Karpas-422 (cell line): ENCODE data around the gene CEBPE. TPM values are rescaled to one million over a fixed set of nuclear protein-coding genes. Genes with fewer than 3 reads are reported as not detected.

Experiments used
- DNase-seq: peaks from one replicate; pipeline ENCODE4 v3.0.0-alpha.2; 2015
- H2AFZ ChIP-seq: fragments of 200-600 bp; sonication (generic); 2 replicates; pipeline ENCODE4 v1.6.1; 2014; ENCODE audit warnings: antibody characterized with exemption, low read length, mixed read lengths
- H3K27ac ChIP-seq: fragments of 200-600 bp; sonication (generic); 2 replicates; pipeline ENCODE4 v1.5.1; 2014; ENCODE audit warnings: mild to moderate bottlenecking, low read length, moderate library complexity
- H3K27me3 ChIP-seq: fragments of 200-600 bp; sonication (generic); 2 replicates; pipeline ENCODE4 v1.6.1; 2014; ENCODE audit warnings: low read length, mixed read lengths
- H3K36me3 ChIP-seq: fragments of 200-600 bp; sonication (generic); 2 replicates; pipeline ENCODE4 v1.6.1; 2014; ENCODE audit warnings: low read length, mixed read lengths; ENCODE audit not compliant: insufficient read depth
- H3K4me1 ChIP-seq: fragments of 200-600 bp; sonication (generic); 2 replicates; pipeline ENCODE4 v1.6.1; 2014; ENCODE audit warnings: mild to moderate bottlenecking, low read length, mixed read lengths
- H3K4me2 ChIP-seq: fragments of 200-600 bp; sonication (generic); 2 replicates; pipeline ENCODE4 v1.6.1; 2014; ENCODE audit warnings: low read length, low read depth, mild to moderate bottlenecking; ENCODE audit not compliant: poor library complexity, severe bottlenecking
- H3K4me3 ChIP-seq: fragments of 200-600 bp; sonication (generic); 2 replicates; pipeline ENCODE4 v1.5.1; 2014; ENCODE audit warnings: mild to moderate bottlenecking, antibody characterized with exemption, low read length, mixed read lengths
- H3K79me2 ChIP-seq: fragments of 200-600 bp; sonication (generic); 2 replicates; pipeline ENCODE4 v1.6.1; 2014; ENCODE audit warnings: mild to moderate bottlenecking, low read length, mixed read lengths
- H3K9ac ChIP-seq: fragments of 200-600 bp; sonication (generic); 2 replicates; pipeline ENCODE4 v1.6.0; 2014; ENCODE audit warnings: low read length
- H3K9me2 ChIP-seq: fragments of 200-600 bp; sonication (generic), shearing (Covaris generic); replicated peaks from 2 replicates; pipeline ENCODE4 v1.6.0; 2014; ENCODE audit warnings: mild to moderate bottlenecking, low read length, moderate library complexity; ENCODE audit not compliant: insufficient read depth
- H3K9me3 ChIP-seq: fragments of 300-700, 200-600 bp; sonication (generic); 2 replicates; pipeline ENCODE4 v1.6.1; 2014; ENCODE audit warnings: low read length, mixed read lengths
- H4K20me1 ChIP-seq: fragments of 200-600 bp; sonication (generic); 2 replicates; pipeline ENCODE4 v1.6.1; 2014; ENCODE audit warnings: mild to moderate bottlenecking, antibody characterized with exemption, low read length, low read depth; ENCODE audit not compliant: insufficient read depth
- total RNA-seq: library from RNA; depleted of rRNA; stranded (reverse); fragments of >200 nt; shearing (Covaris generic); gene quantifications from 2 replicates; pipeline ENCODE4 v1.2.3, GENCODE V29; 2014; ENCODE audit warnings: low replicate concordance

Gene CEBPE
- total RNA-seq, 1 experiment from 2014 or later = not detected

DNA sequence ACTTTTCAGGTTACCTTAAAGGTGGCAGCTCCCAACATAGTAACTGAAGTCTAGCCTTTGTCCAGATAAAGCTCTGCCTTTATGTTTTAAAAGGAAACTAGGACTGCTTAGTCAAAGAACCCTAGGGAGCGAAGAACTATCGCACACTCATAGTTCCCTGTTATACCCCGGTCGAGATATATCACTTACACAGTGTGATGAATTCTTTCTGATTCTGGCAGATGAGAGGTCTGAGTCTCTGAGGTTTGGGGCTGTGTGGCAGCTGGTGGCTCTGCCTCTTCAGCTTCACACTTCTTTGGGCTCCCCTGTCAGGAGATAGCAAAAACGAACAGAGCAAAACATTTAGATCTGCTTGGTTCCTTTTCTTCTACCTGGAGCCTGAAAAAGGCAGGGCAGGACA is 41.1 kb downstream of the CEBPE start:
- H3K27me3 ChIP-seq = no peaks in the 10 kb centered on the region
- no peaks in the 10 kb centered on the region for H3K4me1 ChIP-seq
- no peaks in the 10 kb centered on the region for H4K20me1 ChIP-seq
- no peaks in the 10 kb centered on the region for H3K9me3 ChIP-seq
- peaks cover 68% of the 10 kb centered on the region for H3K36me3 ChIP-seq
- peaks cover 11% of the 10 kb centered on the region for H3K79me2 ChIP-seq
- DNase-seq = no peak
- no peak overlapping the region for H3K27ac ChIP-seq
- no peak overlapping the region for H3K9ac ChIP-seq
- H3K4me2 ChIP-seq = no peak overlapping the region
- no peak overlapping the region for H2AFZ ChIP-seq
- H3K4me3 ChIP-seq = no peak overlapping the region
- no peaks in the 10 kb centered on the region for H3K9me2 ChIP-seq

- Histone ChIP-seq H3K79me2 (peaks cover 11% of the 10 kb centered on the region), H3K27ac (no peak overlapping the region), H3K9me3 (no peaks in the 10 kb centered on the region), H3K9ac (no peak overlapping the region), H4K20me1 (no peaks in the 10 kb centered on the region), H2AFZ (no peak overlapping the region), H3K4me3 (no peak overlapping the region), H3K4me2 (no peak overlapping the region), H3K4me1 (peaks cover 5% of the 10 kb centered on the region), H3K36me3 (peaks cover 65% of the 10 kb centered on the region), H3K9me2 (no peaks in the 10 kb centered on the region), H3K27me3 (no peaks in the 10 kb centered on the region)
- peak; percentile 79 for DNase-seq
Observed at GRCh38 chr14:23076785-23077408, 42.2 kb downstream of the CEBPE start.

DNA sequence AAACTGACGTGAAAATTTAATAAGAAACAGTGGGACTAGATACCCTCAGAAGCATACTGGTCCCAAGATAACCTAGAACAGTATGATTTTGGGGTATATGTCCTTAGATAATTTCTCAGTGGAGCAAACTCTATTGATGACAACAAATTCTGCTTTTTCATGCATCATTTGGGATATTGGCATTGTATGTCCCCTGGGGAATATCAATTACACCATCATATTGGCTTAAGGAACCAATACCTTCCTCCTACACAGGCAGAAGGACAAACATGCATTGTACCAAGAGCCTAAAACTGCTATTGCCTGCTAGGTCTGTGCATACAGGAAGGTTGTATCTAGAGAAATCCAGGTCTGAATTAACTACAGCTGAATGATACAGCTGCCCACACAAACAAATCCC is 44.1 kb downstream of the CEBPE start:
- DNase-seq = no peak
- Histone ChIP-seq H3K9me2 (no peaks in the 10 kb centered on the region), H3K27me3 (no peaks in the 10 kb centered on the region), H4K20me1 (no peaks in the 10 kb centered on the region; the same call in 1 of the 2 replicates), H3K79me2 (peaks cover 24% of the 10 kb centered on the region), H3K27ac (no peak overlapping the region), H3K4me1 (peaks cover 16% of the 10 kb centered on the region), H2AFZ (no peak overlapping the region), H3K36me3 (peaks cover 47% of the 10 kb centered on the region), H3K4me3 (no peak overlapping the region), H3K9me3 (no peaks in the 10 kb centered on the region), H3K9ac (no peak overlapping the region), H3K4me2 (no peak overlapping the region)

DNA sequence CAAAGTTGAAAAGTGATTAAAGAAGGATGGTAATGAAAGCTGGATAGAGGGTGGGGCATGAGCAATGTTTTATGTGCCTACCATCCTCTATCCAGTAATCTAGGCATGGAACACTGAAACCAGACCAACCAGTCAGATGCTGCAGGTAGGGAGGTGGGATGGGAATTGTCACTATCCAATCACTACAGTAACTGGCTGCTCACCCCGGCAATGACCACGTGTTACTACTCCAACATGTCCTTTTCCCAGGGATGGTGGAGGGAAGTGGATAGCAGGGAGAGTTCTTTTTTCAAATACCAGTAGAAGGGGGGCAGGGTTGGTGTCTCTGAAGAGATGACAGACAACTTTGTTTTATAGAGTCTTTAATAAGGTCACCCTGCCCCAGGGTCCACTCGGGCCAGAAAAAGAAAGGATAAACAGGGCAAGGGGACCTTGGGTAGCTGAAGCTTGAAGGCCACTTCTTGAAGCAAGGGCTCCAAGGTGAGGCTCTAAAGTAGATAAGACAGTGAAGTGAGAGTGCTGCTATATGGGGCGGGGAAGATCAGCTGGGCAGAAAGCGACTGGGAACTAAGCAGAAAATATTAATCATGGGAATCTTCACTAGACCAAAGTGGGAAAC is 47.0 kb downstream of the CEBPE start:
- peaks cover 31% of the 10 kb centered on the region for H3K4me1 ChIP-seq
- H3K27ac ChIP-seq = peak overlapping the region; percentile 68
- H3K36me3 ChIP-seq = peaks cover 35% of the 10 kb centered on the region
- H3K79me2 ChIP-seq = peaks cover 47% of the 10 kb centered on the region
- no peak for DNase-seq
- no peak overlapping the region for H2AFZ ChIP-seq
- no peaks in the 10 kb centered on the region for H3K27me3 ChIP-seq
- H3K4me3 ChIP-seq = peak overlapping the region; percentile 86
- peak overlapping the region; percentile 99 for H3K4me2 ChIP-seq
- no peaks in the 10 kb centered on the region for H3K9me2 ChIP-seq
- H3K9ac ChIP-seq = peak overlapping the region; percentile 85
- H3K9me3 ChIP-seq = no peaks in the 10 kb centered on the region
- peaks cover 14% of the 10 kb centered on the region for H4K20me1 ChIP-seq

DNA sequence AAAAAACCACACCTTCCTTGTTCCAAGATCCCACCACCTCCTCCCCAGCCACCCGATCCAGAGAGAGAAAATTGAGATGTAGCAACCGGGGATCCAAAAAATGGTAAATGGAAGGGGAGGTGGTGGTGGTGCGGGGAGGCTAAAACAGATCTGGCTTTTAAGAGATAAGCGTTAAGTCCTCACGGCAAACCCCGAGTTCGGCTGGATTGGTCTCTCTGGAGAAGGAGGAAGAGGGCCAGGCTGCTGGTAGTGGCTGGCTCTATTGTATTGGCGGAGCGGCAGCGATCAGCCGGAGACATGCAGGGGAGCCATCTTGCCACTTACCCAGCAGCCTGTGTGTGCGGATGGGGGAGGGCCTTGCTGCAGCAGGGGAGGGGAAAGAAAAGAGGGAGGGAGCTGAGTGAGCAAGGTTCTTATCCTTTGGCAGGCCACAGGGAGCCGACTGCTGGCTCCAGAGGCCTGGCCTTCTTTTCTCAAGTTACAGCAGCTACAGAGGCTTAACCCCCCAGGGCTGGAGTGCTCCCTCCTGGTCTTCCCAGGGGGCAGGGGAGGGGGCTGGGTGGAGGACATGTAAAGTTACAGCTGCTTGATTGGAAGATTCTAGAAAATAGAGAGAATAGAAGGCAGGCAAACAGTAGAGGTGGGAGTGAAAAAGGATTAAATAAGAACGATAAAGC is 47.7 kb downstream of the CEBPE start:
- Histone ChIP-seq H3K9ac (peak overlapping the region; percentile 85), H3K4me2 (peak overlapping the region; percentile 99), H3K27me3 (no peaks in the 10 kb centered on the region), H3K36me3 (peaks cover 35% of the 10 kb centered on the region), H2AFZ (no peak overlapping the region), H3K79me2 (peaks cover 50% of the 10 kb centered on the region), H3K27ac (peak overlapping the region; percentile 68), H3K9me3 (no peaks in the 10 kb centered on the region), H3K4me3 (peak overlapping the region; percentile 86), H3K4me1 (peaks cover 31% of the 10 kb centered on the region), H4K20me1 (peaks cover 17% of the 10 kb centered on the region), H3K9me2 (no peaks in the 10 kb centered on the region)
- DNase-seq = peak; percentile 96

GRCh38 chr14:23070262-23071129 is 48.6 kb downstream of the CEBPE start:
- peak overlapping the region; percentile 86 for H3K4me3 ChIP-seq
- H3K27ac ChIP-seq = peak overlapping the region; percentile 68
- H3K27me3 ChIP-seq = no peaks in the 10 kb centered on the region
- H3K36me3 ChIP-seq = peaks cover 38% of the 10 kb centered on the region
- peaks cover 31% of the 10 kb centered on the region for H3K4me1 ChIP-seq
- no peaks in the 10 kb centered on the region for H3K9me2 ChIP-seq
- no peaks in the 10 kb centered on the region for H3K9me3 ChIP-seq
- peak overlapping the region; percentile 85 for H3K9ac ChIP-seq
- peak; percentile 71 for DNase-seq
- H3K79me2 ChIP-seq = peaks cover 53% of the 10 kb centered on the region
- peaks cover 17% of the 10 kb centered on the region for H4K20me1 ChIP-seq
- no peak overlapping the region for H2AFZ ChIP-seq
- H3K4me2 ChIP-seq = peak overlapping the region; percentile 99

- Histone ChIP-seq H3K9me2 (no peaks in the 10 kb centered on the region), H3K4me3 (peak overlapping the region; percentile 41; the same call in 1 of the 2 replicates), H3K9ac (peak overlapping the region; percentile 53), H4K20me1 (peaks cover 17% of the 10 kb centered on the region), H3K9me3 (no peaks in the 10 kb centered on the region), H3K79me2 (peaks cover 50% of the 10 kb centered on the region), H3K27ac (no peak overlapping the region; the same call in 1 of the 2 replicates), H3K36me3 (peaks cover 34% of the 10 kb centered on the region), H3K4me2 (peak overlapping the region; percentile 43), H3K27me3 (no peaks in the 10 kb centered on the region), H2AFZ (no peak overlapping the region), H3K4me1 (peaks cover 31% of the 10 kb centered on the region)
- no peak for DNase-seq
Observed at GRCh38 chr14:23069413-23069806, 49.6 kb downstream of the CEBPE start.
